ENCODE measurements around the gene RILPL2. TPM values are rescaled to one million over a fixed set of nuclear protein-coding genes. Genes with fewer than 3 reads are reported as not detected.

The RILPL2 gene
- polyA plus RNA-seq, 1 donor from 2014 or later, result 14.3 TPM

- H3K36me3 Mint-ChIP-seq, result no peaks in the 10 kb centered on the region
- H3K27me3 Mint-ChIP-seq, result no peaks in the 10 kb centered on the region
- no peak overlapping the region for H3K27ac Mint-ChIP-seq
- no peak overlapping the region for H3K4me3 Mint-ChIP-seq
- H3K9me3 Mint-ChIP-seq, result no peaks in the 10 kb centered on the region
- peaks cover 2 to 6% (median 5%) of the 10 kb centered on the region in 3 donors for H3K4me1 Mint-ChIP-seq
Measured at GRCh38 chr12:123401753-123402683, 34.5 kb downstream of the RILPL2 start.

- Mint-ChIP-seq H3K27me3 (no peaks in the 10 kb centered on the region), H3K9me3 (no peaks in the 10 kb centered on the region), H3K36me3 (no peaks in the 10 kb centered on the region), H3K4me1 (peaks cover 2 to 8% (median 5%) of the 10 kb centered on the region in 3 donors), H3K4me3 (no peak overlapping the region), H3K27ac (no peak overlapping the region)
Measured at GRCh38 chr12:123399255-123399617, 37.2 kb downstream of the RILPL2 start.

GRCh38 chr12:123398550-123399254, 37.8 kb downstream of the RILPL2 start:
- H3K27ac Mint-ChIP-seq, result no peak overlapping the region
- no peaks in the 10 kb centered on the region for H3K9me3 Mint-ChIP-seq
- no peak overlapping the region for H3K4me3 Mint-ChIP-seq
- no peaks in the 10 kb centered on the region for H3K27me3 Mint-ChIP-seq
- H3K4me1 Mint-ChIP-seq, result peaks cover 2 to 8% (median 5%) of the 10 kb centered on the region in 3 donors
- H3K36me3 Mint-ChIP-seq, result no peaks in the 10 kb centered on the region

GRCh38 chr12:123398177-123398549, 38.3 kb downstream of the RILPL2 start:
- no peak overlapping the region for H3K4me3 Mint-ChIP-seq
- peaks cover under 1 to 4% (median 2%) of the 10 kb centered on the region in 3 donors for H3K4me1 Mint-ChIP-seq
- H3K27me3 Mint-ChIP-seq, result no peaks in the 10 kb centered on the region
- H3K36me3 Mint-ChIP-seq, result no peaks in the 10 kb centered on the region
- H3K9me3 Mint-ChIP-seq, result no peaks in the 10 kb centered on the region
- no peak overlapping the region for H3K27ac Mint-ChIP-seq

GRCh38 chr12:123397400-123397799, 39.1 kb downstream of the RILPL2 start:
- H3K4me1 Mint-ChIP-seq, result peaks cover 0 to 4% (median 2%) of the 10 kb centered on the region in 3 donors
- H3K9me3 Mint-ChIP-seq, result no peaks in the 10 kb centered on the region
- no peak overlapping the region for H3K27ac Mint-ChIP-seq
- H3K36me3 Mint-ChIP-seq, result no peaks in the 10 kb centered on the region
- H3K27me3 Mint-ChIP-seq, result no peaks in the 10 kb centered on the region
- no peak overlapping the region for H3K4me3 Mint-ChIP-seq

DNA sequence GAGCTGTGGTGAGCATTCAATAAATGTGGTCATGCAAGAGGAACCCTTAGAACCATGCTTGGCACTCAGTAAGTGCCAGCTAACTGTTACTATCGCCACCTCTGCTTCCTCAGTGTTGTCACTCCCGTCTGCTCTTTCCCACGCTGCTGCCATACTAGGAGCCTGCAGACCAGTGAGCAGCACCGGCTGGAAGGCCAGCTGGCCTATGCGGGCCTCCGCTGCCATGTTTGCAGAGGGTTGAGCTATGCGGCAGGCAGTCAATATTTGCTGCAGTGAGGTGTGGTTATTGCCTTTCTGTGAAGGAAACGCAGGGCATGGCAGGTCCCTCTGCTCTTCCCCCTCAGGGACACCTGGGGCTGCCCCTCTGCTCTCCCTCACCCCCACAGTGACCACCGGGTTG, 39.5 kb downstream of the RILPL2 start:
- no peaks in the 10 kb centered on the region for H3K36me3 Mint-ChIP-seq
- no peak overlapping the region for H3K4me3 Mint-ChIP-seq
- no peaks in the 10 kb centered on the region for H3K27me3 Mint-ChIP-seq
- H3K9me3 Mint-ChIP-seq, result no peaks in the 10 kb centered on the region
- H3K4me1 Mint-ChIP-seq, result peaks cover 0 to 4% (median 3%) of the 10 kb centered on the region in 3 donors
- no peak overlapping the region for H3K27ac Mint-ChIP-seq

DNA sequence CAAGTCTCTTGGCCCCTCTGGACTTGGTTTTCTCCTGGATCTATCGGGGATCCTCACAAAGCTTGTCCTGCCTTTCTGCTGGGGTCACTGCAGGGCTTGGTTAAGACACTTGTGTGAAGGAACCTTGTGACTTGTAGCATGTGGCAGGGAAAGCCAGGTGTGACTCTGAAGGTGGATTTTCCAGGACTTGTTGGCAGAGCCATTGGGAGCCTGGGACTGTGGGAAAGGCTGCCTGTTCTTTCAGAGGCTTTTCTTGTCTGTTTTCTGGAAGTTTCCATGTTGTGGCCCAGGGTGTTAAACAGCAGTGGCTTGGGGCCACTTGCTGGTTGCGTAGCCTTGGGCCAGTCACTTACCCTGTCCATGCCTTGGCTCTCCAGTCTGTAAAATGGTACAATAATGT, 39.9 kb downstream of the RILPL2 start:
- H3K27ac Mint-ChIP-seq, result no peak overlapping the region
- no peak overlapping the region for H3K4me3 Mint-ChIP-seq
- peaks cover 0 to 6% (median 4%) of the 10 kb centered on the region in 3 donors for H3K4me1 Mint-ChIP-seq
- H3K36me3 Mint-ChIP-seq, result no peaks in the 10 kb centered on the region
- no peaks in the 10 kb centered on the region for H3K9me3 Mint-ChIP-seq
- no peaks in the 10 kb centered on the region for H3K27me3 Mint-ChIP-seq

GRCh38 chr12:123395236-123395635, 41.2 kb downstream of the RILPL2 start:
- H3K36me3 Mint-ChIP-seq, result no peaks in the 10 kb centered on the region
- H3K27ac Mint-ChIP-seq, result no peak overlapping the region
- H3K9me3 Mint-ChIP-seq, result no peaks in the 10 kb centered on the region
- peaks cover 4 to 12% (median 10%) of the 10 kb centered on the region in 3 donors for H3K4me1 Mint-ChIP-seq
- H3K4me3 Mint-ChIP-seq, result no peak overlapping the region
- H3K27me3 Mint-ChIP-seq, result no peaks in the 10 kb centered on the region

- Mint-ChIP-seq H3K4me1 (peaks cover 9 to 16% (median 9%) of the 10 kb centered on the region in 3 donors), H3K4me3 (peak overlapping the region in 1 of 4 donors; percentile 33), H3K36me3 (no peaks in the 10 kb centered on the region), H3K9me3 (no peaks in the 10 kb centered on the region), H3K27me3 (no peaks in the 10 kb centered on the region), H3K27ac (peak overlapping the region in 1 of 3 donors; percentile 35)
Measured at GRCh38 chr12:123393747-123394146, 42.7 kb downstream of the RILPL2 start.

GRCh38 chr12:123391546-123392343, 44.7 kb downstream of the RILPL2 start:
- peaks cover 18 to 24% (median 22%) of the 10 kb centered on the region in 3 donors for H3K4me1 Mint-ChIP-seq
- peak overlapping the region in 2 of 4 donors; percentile 36 to 85 for H3K4me3 Mint-ChIP-seq
- H3K27ac Mint-ChIP-seq, result peak overlapping the region in 2 of 3 donors; percentile 33 to 88
- H3K36me3 Mint-ChIP-seq, result no peaks in the 10 kb centered on the region
- no peaks in the 10 kb centered on the region for H3K9me3 Mint-ChIP-seq
- no peaks in the 10 kb centered on the region for H3K27me3 Mint-ChIP-seq

DNA sequence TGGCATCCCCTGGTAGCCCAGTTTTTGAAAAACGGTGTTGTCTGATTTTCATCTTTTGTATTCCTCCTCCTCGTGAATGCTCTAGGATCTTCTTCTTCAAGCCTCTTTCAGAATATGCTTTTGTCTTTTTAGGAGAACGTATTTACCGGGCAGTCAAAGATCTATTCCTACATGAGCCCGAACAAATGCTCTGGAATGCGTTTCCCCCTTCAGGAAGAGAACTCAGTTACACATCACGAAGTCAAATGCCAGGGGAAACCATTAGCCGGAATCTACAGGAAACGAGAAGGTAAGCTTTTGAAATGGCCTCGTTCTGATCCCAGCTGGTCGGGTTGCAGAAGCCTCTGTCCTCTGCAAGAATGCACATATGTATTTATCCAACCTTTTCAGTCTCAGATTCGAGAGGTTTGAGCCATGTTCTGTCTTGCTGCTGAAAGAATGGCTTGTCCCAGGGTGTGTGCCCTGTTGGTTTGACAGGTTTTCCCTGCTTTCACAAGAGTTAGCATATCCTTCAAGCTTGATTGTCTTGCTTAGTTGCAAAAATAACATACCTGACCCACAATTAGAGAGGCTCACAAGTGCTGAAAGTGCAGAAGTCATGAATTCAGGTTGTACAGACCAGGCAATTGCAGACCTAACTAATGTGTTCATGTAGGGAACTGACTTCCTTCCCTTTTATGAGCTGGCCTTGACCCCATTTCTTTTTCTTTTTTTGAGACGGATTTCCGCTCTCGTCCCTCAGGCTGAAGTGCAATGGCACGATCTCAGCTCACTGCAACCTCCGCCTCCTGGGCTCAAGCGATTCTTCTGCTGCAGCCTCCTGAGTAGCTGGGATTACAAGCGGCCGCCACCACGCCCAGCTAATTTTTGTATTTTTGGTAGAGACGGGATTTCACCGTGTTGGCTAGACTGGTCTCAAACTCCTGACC, 45.7 kb downstream of the RILPL2 start:
- Mint-ChIP-seq H3K4me1 (peaks cover 18 to 24% (median 20%) of the 10 kb centered on the region in 3 donors), H3K9me3 (no peaks in the 10 kb centered on the region), H3K27me3 (no peaks in the 10 kb centered on the region), H3K4me3 (peak overlapping the region; percentile 83 to 95 (median 88)), H3K36me3 (no peaks in the 10 kb centered on the region), H3K27ac (peak overlapping the region; percentile 43 to 91 (median 88))

GRCh38 chr12:123389560-123390351, 46.7 kb downstream of the RILPL2 start:
- Mint-ChIP-seq H3K4me1 (peaks cover 18 to 24% (median 21%) of the 10 kb centered on the region in 3 donors), H3K9me3 (no peaks in the 10 kb centered on the region), H3K4me3 (peak overlapping the region; percentile 83 to 95 (median 88)), H3K27ac (peak overlapping the region; percentile 43 to 91 (median 88)), H3K27me3 (no peaks in the 10 kb centered on the region), H3K36me3 (no peaks in the 10 kb centered on the region)

DNA sequence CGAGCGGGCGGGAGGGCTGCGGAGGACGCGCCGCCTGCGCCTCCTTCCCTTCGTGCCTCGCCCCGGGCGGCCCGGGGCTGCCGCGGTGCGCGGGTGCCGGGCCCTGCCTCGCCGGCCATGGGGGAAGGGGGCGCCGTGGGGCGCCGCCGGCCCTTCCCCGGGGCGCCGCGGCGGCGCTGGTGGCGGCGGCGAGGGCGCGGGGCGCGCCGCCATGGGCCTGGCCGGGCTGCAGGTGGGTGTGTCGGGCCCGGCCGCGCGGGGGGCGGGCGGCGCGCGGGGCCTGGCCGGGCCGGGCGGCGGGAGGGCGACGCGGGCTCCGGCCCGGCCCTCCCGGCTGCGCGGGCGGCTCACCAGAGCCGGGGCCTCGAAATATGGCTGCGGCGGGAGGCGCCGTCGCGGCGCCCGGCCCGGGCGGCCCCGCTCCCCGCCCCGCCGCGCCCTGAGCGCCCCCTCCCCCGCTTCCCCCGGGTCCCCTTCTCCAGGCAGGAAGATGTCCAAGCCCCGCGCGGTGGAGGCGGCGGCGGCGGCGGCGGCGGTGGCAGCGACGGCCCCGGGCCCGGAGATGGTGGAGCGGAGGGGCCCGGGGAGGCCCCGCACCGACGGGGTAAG, 47.4 kb downstream of the RILPL2 start:
- Mint-ChIP-seq H3K36me3 (no peaks in the 10 kb centered on the region), H3K4me1 (peaks cover 18 to 25% (median 21%) of the 10 kb centered on the region in 3 donors), H3K4me3 (no peak overlapping the region), H3K27ac (no peak overlapping the region), H3K9me3 (no peaks in the 10 kb centered on the region), H3K27me3 (no peaks in the 10 kb centered on the region)
